ENCODE results near the gene HOTAIR. TPM values are rescaled to one million over a fixed set of nuclear protein-coding genes. Genes with fewer than 3 reads are reported as not detected.

The HOTAIR gene
- polyA plus RNA-seq, 1 experiment, result 11.4 TPM

- ChIA-PET CTCF (no interaction called here), POLR2A (no interaction called here)
Observed at GRCh38 chr12:53935383-53936341, 39.1 kb downstream of the HOTAIR start.

GRCh38 chr12:53932915-53933314 lies 41.8 kb downstream of the HOTAIR start:
- Histone ChIP-seq H3K27me3 (ENCODE audit: control insufficient read depth, insufficient read depth, low read length) (peaks cover 80% of the 10 kb centered on the region), H3K4me3 (ENCODE audit: low read depth, low read length) (no peak overlapping the region), H3K36me3 (ENCODE audit: control insufficient read depth, insufficient read depth, low read length) (no peaks in the 10 kb centered on the region)
- DNase-seq (ENCODE audit: low read depth), result no peak
- TF ChIP-seq CTCF (IDR thresholded peaks at IDR 0.05; ENCODE audit: insufficient read depth, low read depth, low read length), result no peak
- POLR2A ChIA-PET, result no interaction called here
- CTCF ChIA-PET, result no interaction called here

More at GRCh38 chr12:53935383-53936341, 39.1 kb downstream of the HOTAIR start:
- no peaks in the 10 kb centered on the region for H3K36me3 ChIP-seq (ENCODE audit: control insufficient read depth, insufficient read depth, low read length)
- peaks cover 81% of the 10 kb centered on the region for H3K27me3 ChIP-seq (ENCODE audit: control insufficient read depth, insufficient read depth, low read length)
- TF ChIP-seq CTCF (IDR thresholded peaks at IDR 0.05; ENCODE audit: insufficient read depth, low read depth, low read length), result no peak
- no peak for DNase-seq (ENCODE audit: low read depth)
- no peak overlapping the region for H3K4me3 ChIP-seq (ENCODE audit: low read depth, low read length)

GRCh38 chr12:53931844-53932581 lies 42.7 kb downstream of the HOTAIR start:
- ChIA-PET CTCF (interaction anchor here (0.9 to 1.2 kb wide), 4 partner anchors 12 to 189 kb away, joined by 3 read pairs; no protein-coding TSS in a partner anchor), POLR2A (no interaction called here)
- no peak overlapping the region for H3K4me3 ChIP-seq (ENCODE audit: low read depth, low read length)
- no peak for TF ChIP-seq CTCF (IDR thresholded peaks at IDR 0.05; ENCODE audit: insufficient read depth, low read depth, low read length)
- DNase-seq (ENCODE audit: low read depth), result no peak
- H3K36me3 ChIP-seq (ENCODE audit: control insufficient read depth, insufficient read depth, low read length), result no peaks in the 10 kb centered on the region
- peaks cover 81% of the 10 kb centered on the region for H3K27me3 ChIP-seq (ENCODE audit: control insufficient read depth, insufficient read depth, low read length)

DNA sequence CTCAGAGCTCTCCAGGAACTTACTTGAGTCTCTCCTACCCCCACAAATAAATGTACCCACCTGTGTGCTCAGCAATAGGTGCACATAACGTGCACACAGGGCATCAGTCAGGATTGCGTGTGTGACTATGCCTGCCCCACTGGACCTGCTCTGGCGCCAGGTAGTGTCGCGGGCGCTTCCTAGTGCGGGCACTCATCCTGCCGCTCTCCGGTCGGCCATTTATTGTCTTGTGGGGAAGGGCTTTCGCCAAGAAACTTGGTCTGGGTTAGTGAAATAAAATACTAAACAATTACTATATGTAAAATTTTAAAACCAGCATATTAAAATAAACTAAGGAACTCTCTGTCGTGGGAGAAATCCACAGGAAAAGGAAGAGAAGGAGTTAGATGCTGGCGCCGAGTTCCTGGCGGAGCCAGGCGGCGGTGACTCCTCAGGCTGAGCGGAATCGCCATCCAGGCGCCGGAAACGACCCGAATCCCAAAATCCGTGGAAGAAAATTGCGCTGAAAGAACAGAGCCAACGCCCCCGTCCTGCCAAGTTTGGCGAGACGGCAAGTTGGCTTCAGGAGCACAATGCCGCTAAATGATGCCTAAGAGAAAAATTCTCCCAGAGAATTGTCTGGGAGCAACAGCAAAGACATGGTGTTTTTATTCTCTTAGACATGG lies 44.0 kb downstream of the HOTAIR start:
- TF ChIP-seq CTCF (IDR thresholded peaks at IDR 0.05; ENCODE audit: insufficient read depth, low read depth, low read length), result no peak
- peaks cover 79% of the 10 kb centered on the region for H3K27me3 ChIP-seq (ENCODE audit: control insufficient read depth, insufficient read depth, low read length)
- no peak for DNase-seq (ENCODE audit: low read depth)
- CTCF ChIA-PET, result interaction anchor here (1.0 to 1.5 kb wide), 4 partner anchors 14 to 139 kb away, joined by 3 read pairs; no protein-coding TSS in a partner anchor
- H3K4me3 ChIP-seq (ENCODE audit: low read depth, low read length), result no peak overlapping the region
- no peaks in the 10 kb centered on the region for H3K36me3 ChIP-seq (ENCODE audit: control insufficient read depth, insufficient read depth, low read length)
- POLR2A ChIA-PET, result no interaction called here

All from BJ (cell line).